OCI-LY3 (cell line): Measurements from ENCODE around the gene NDUFAF8.
"Not testable (repeated sequence)": the region's sequence is repeated elsewhere in the genome, so short reads cannot be mapped to it uniquely, and the experiment has no call there.

Source experiments
- H2AFZ ChIP-seq: fragments of 200-600, 300-600 bp; shearing (Covaris generic); 2 replicates; pipeline ENCODE4 v1.6.0; 2014; ENCODE audit warnings: antibody characterized with exemption, low read depth, low read length
- H3K27ac ChIP-seq: fragments of 200-600, 300-600 bp; sonication (generic); 2 replicates; pipeline ENCODE4 v1.5.1; 2014; ENCODE audit warnings: mild to moderate bottlenecking, low read length, moderate library complexity, mixed read lengths
- H3K27me3 ChIP-seq: fragments of 200-600, 300-600 bp; sonication (generic); 2 replicates; pipeline ENCODE4 v1.6.1; 2014; ENCODE audit warnings: low read depth, low read length, mixed read lengths
- H3K36me3 ChIP-seq: fragments of 200-600, 300-600 bp; sonication (generic); replicated peaks from 2 replicates; pipeline ENCODE3; 2014; ENCODE audit warnings: low read depth, low read length, mixed read lengths
- H3K4me1 ChIP-seq: fragments of 300-600, 200-600 bp; sonication (generic); 2 replicates; pipeline ENCODE4 v1.6.1; 2014; ENCODE audit warnings: low read length, mixed read lengths
- H3K4me2 ChIP-seq: fragments of 200-600, 300-600 bp; sonication (generic); 2 replicates; pipeline ENCODE4 v1.6.1; 2014; ENCODE audit warnings: low read length, mixed read lengths
- H3K4me3 ChIP-seq: fragments of 300-600, 200-600 bp; sonication (generic); 2 replicates; pipeline ENCODE4 v1.5.1; 2014; ENCODE audit warnings: antibody characterized with exemption, mild to moderate bottlenecking, low read length, moderate library complexity
- H3K79me2 ChIP-seq: fragments of 300-600, 200-600 bp; shearing (Covaris generic); 2 replicates; pipeline ENCODE4 v1.6.1; 2014; ENCODE audit warnings: mild to moderate bottlenecking, low read length, mixed read lengths
- H3K9ac ChIP-seq: fragments of 300-600, 200-600 bp; shearing (Covaris generic); 2 replicates; pipeline ENCODE4 v1.6.0; 2014; ENCODE audit warnings: mild to moderate bottlenecking, low read length, moderate library complexity
- H3K9me3 ChIP-seq: fragments of 200-600, 300-600 bp; shearing (Covaris generic); 2 replicates; pipeline ENCODE4 v1.6.1; 2014; ENCODE audit warnings: low read length, mixed read lengths; ENCODE audit not compliant: insufficient read depth
- H4K20me1 ChIP-seq: fragments of 200-600, 300-600 bp; sonication (generic); 2 replicates; pipeline ENCODE4 v1.6.1; 2016; ENCODE audit warnings: low read length, mixed read lengths; ENCODE audit not compliant: insufficient read depth
- CTCF ChIP-seq: fragments of 200-600, 300-600 bp; sonication (generic); IDR thresholded peaks from 2 replicates; pipeline ENCODE4 v1.5.1; 2014; ENCODE audit warnings: antibody characterized with exemption, low read length, low read depth
- EZH2phosphoT487 ChIP-seq: fragments of 200-600 bp; shearing (Covaris generic); IDR thresholded peaks from 2 replicates; pipeline ENCODE4 v1.6.1; 2018; ENCODE audit warnings: antibody characterized with exemption, mixed run types, low read depth

Gene NDUFAF8

GRCh38 chr17:81223762-81224130, 15.4 kb upstream of the NDUFAF8 start:
- H3K9me3 ChIP-seq = peaks cover 3% of the 10 kb centered on the region; the same call in 1 of the 2 replicates
- H3K9ac ChIP-seq = no peak overlapping the region
- peak overlapping the region; percentile 51; the same call in 1 of the 2 replicates for H3K4me3 ChIP-seq
- H2AFZ ChIP-seq = peak overlapping the region; percentile 59; the same call in 1 of the 2 replicates
- H3K27me3 ChIP-seq = no peaks in the 10 kb centered on the region
- H3K79me2 ChIP-seq = peaks cover 13% of the 10 kb centered on the region
- H3K36me3 ChIP-seq = no peaks in the 10 kb centered on the region
- TF ChIP-seq CTCF = no peak
- no peak for TF ChIP-seq EZH2phosphoT487
- peaks cover 32% of the 10 kb centered on the region for H3K4me1 ChIP-seq
- no peak overlapping the region for H3K27ac ChIP-seq
- H3K4me2 ChIP-seq = peak overlapping the region; percentile 74; the same call in 1 of the 2 replicates
- no peaks in the 10 kb centered on the region for H4K20me1 ChIP-seq

GRCh38 chr17:81227630-81228029, 11.5 kb upstream of the NDUFAF8 start:
- not testable (repeated sequence) for H3K9me3 ChIP-seq, H4K20me1 ChIP-seq, H2AFZ ChIP-seq, H3K4me3 ChIP-seq, H3K79me2 ChIP-seq, H3K27me3 ChIP-seq
- H3K4me1 ChIP-seq = peaks cover 34% of the 10 kb centered on the region
- peak overlapping the region; percentile 84 for H3K27ac ChIP-seq
- peak overlapping the region; percentile 79 for H3K4me2 ChIP-seq
- peaks cover 12% of the 10 kb centered on the region for H3K36me3 ChIP-seq
- H3K9ac ChIP-seq = peak overlapping the region; percentile 57; the same call in 1 of the 2 replicates

DNA sequence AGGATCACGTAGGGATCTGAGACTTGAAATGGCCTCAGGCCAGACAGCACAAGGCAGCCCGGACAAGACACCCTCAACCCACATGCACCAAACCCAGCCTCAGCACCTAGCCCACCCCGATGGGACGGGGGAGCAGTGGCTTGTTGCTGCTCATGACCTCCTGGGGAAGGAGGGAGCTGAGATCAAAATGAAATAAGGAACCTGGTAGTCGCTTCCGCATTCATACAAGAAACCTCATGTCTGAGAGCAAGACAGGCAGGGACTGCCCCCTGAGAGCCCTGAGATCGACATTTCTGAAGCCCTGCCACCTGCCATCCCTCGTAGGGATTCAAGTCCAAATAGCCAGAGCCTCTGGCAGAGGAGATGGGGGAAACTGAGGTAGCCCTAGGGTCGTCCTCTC, 10.7 kb upstream of the NDUFAF8 start:
- TF ChIP-seq CTCF (no peak), EZH2phosphoT487 (no peak)
- Histone ChIP-seq H3K27me3 (no peaks in the 10 kb centered on the region), H4K20me1 (no peaks in the 10 kb centered on the region), H3K9me3 (peaks cover 3% of the 10 kb centered on the region; the same call in 1 of the 2 replicates), H3K36me3 (peaks cover 12% of the 10 kb centered on the region), H3K4me3 (peak overlapping the region; percentile 51), H3K27ac (peak overlapping the region; percentile 84), H3K79me2 (no peaks in the 10 kb centered on the region), H3K4me1 (peaks cover 32% of the 10 kb centered on the region), H3K9ac (peak overlapping the region; percentile 61), H2AFZ (peak overlapping the region; percentile 35; the same call in 1 of the 2 replicates), H3K4me2 (peak overlapping the region; percentile 79)

DNA sequence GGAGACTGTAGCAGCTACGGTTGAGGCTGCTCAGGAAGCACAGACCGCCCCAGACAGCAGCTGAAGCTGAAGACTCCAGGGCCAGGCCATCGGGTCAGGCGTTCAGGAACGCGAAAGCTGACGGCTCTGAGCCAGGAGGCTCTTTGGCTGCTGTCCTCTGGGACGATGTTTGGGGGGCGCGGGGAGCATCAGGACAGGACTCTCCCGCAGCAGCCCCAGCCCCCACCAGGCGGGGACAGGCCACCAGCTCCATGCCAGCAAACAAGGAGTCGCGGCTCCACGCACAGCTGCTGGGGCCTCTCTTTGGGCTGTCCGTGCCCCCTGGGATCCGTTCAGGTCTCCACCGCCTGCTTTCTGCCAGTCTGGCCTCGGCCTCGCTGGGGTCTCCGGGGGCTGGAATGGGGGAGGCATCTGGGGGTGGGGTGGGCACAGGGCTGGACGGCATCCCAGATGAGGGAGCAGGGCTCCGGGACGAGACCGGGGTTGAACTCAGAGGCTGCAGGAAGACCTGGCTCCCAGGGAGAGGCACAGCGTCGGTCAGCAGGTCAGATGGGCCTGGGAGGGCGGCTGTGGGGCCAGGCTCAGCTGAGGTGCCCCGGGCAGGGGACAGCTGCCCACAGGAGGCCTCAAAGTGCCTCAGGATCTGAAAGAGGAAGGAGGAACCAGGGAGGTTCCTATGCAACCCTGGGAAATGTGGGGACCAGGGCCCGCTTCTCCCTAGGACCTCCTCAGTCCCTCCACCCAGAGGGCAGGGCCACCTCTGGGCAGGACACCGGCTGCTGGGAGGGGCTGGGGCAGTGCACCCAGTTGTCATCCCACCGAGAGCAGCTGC, 10.1 kb upstream of the NDUFAF8 start:
- Histone ChIP-seq H3K4me3 (peak overlapping the region; percentile 51), H3K4me1 (peaks cover 28% of the 10 kb centered on the region), H2AFZ (peak overlapping the region; percentile 35; the same call in 1 of the 2 replicates), H3K4me2 (peak overlapping the region; percentile 79), H3K27ac (peak overlapping the region; percentile 84), H3K9ac (peak overlapping the region; percentile 61), H4K20me1 (no peaks in the 10 kb centered on the region), H3K79me2 (no peaks in the 10 kb centered on the region), H3K9me3 (peaks cover 3% of the 10 kb centered on the region; the same call in 1 of the 2 replicates), H3K36me3 (peaks cover 12% of the 10 kb centered on the region), H3K27me3 (no peaks in the 10 kb centered on the region)
- TF ChIP-seq EZH2phosphoT487 (no peak), CTCF (no peak)
